Endothelial cell of umbilical vein (primary cell): Measurements from ENCODE around the gene SYNDIG1. TPM values are rescaled to one million over a fixed set of nuclear protein-coding genes. Genes with fewer than 3 reads are reported as not detected.

Source experiments
- BruUV-seq: library from RNA; stranded (reverse); fragments of 400-500 nt; replicated peaks from 2 replicates; lab custom pipeline; 2021; lab: Mats Ljungman, UMichigan
- CTCF ChIA-PET: fragments of 300-600, 350-600 bp; sonication (Branson Sonifier 250); formaldehyde crosslinking; loops from one replicate; lab custom pipeline; 2021; ENCODE audit warnings: antibody characterized with exemption, inconsistent platforms; lab: Charles Lee
- POLR2A ChIA-PET: fragments of 300-600, 350-600 bp; sonication (Branson Sonifier 250); formaldehyde crosslinking; loops from one replicate; lab custom pipeline; 2021; ENCODE audit warnings: antibody characterized with exemption, inconsistent platforms; lab: Charles Lee
- DNase-seq: peaks from one replicate; pipeline ENCODE4 v3.0.0-alpha.2; 2011; ENCODE audit warnings: low read depth, low spot score
- FAIRE-seq: peaks from 2 replicates; lab custom pipeline; 2011; peaks lifted over from hg19 to GRCh38; lab: Jason Lieb, UNC
- H2AFZ ChIP-seq: 2 replicates; pipeline ENCODE4 v1.6.0; 2012; ENCODE audit warnings: low read depth, low read length, control low read depth, inconsistent platforms
- H3K27ac ChIP-seq: 2 replicates; pipeline ENCODE4 v1.5.1; 2011; ENCODE audit warnings: low read depth, mild to moderate bottlenecking, control low read depth, low read length, moderate library complexity; ENCODE audit not compliant: insufficient read depth
- H3K27me3 ChIP-seq, 2 experiments: 2 replicates each; pipeline versions ENCODE4 v1.6.0 to v1.6.1; 2011; ENCODE audit warnings: low read length in 2 of 2, mixed read lengths in 1 of 2; ENCODE audit not compliant: control insufficient read depth in 2 of 2, insufficient read depth in 2 of 2
- H3K36me3 ChIP-seq, 2 experiments: 2 replicates in 1 of 2; 3 replicates in 1 of 2; pipeline ENCODE4 v1.5.1; 2011; ENCODE audit warnings: low read length in 2 of 2, mild to moderate bottlenecking in 1 of 2, moderate library complexity in 1 of 2; ENCODE audit not compliant: control insufficient read depth in 2 of 2, insufficient read depth in 2 of 2; ENCODE audit errors: extremely low read depth in 1 of 2
- H3K4me1 ChIP-seq: 3 replicates; pipeline ENCODE4 v1.5.1; 2011; ENCODE audit warnings: mild to moderate bottlenecking, low read length; ENCODE audit not compliant: control insufficient read depth, insufficient read depth; ENCODE audit errors: extremely low read depth
- H3K4me2 ChIP-seq: 2 replicates; pipeline ENCODE4 v1.6.1; 2011; ENCODE audit warnings: low read length, control low read depth, mixed read lengths; ENCODE audit not compliant: insufficient read depth
- H3K4me3 ChIP-seq, 3 experiments: fragments of 200-600 bp in 1 of 3; sonication (generic), shearing (Covaris generic) in 1 of 3; replicated peaks in 1 of 3; 2 replicates each; pipeline ENCODE4 v1.5.1; 2011 to 2016; ENCODE audit warnings: control low read depth in 3 of 3, low read length in 3 of 3, mild to moderate bottlenecking in 2 of 3, inconsistent platforms in 1 of 3, low read depth in 1 of 3, moderate library complexity in 1 of 3; ENCODE audit not compliant: insufficient read depth in 1 of 3
- H3K79me2 ChIP-seq: 2 replicates; pipeline ENCODE4 v1.6.0; 2012; ENCODE audit warnings: low read length, inconsistent platforms; ENCODE audit not compliant: control insufficient read depth, insufficient read depth
- H3K9ac ChIP-seq: replicated peaks from 2 replicates; pipeline ENCODE3; 2011; ENCODE audit warnings: low read length, control low read depth; ENCODE audit not compliant: insufficient read depth; ENCODE audit errors: extremely low read depth
- H3K9me1 ChIP-seq: replicated peaks from 3 replicates; pipeline ENCODE4 v1.6.0; 2011; ENCODE audit warnings: mild to moderate bottlenecking, low read length; ENCODE audit not compliant: control insufficient read depth, insufficient read depth; ENCODE audit errors: extremely low read depth
- H3K9me3 ChIP-seq: replicated peaks from 2 replicates; pipeline ENCODE4 v1.5.1; 2012; ENCODE audit warnings: low read length, inconsistent platforms; ENCODE audit not compliant: control insufficient read depth, insufficient read depth
- H4K20me1 ChIP-seq: replicated peaks from 2 replicates; pipeline ENCODE3; 2011; ENCODE audit warnings: mild to moderate bottlenecking, low read length; ENCODE audit not compliant: control insufficient read depth, insufficient read depth; ENCODE audit errors: extremely low read depth
- CTCF ChIP-seq, 2 donors: IDR thresholded peaks; 1 replicate in 1 of 2; 2 replicates in 1 of 2; pipeline ENCODE4 v1.5.1; 2011; ENCODE audit warnings: low read length in 2 of 2, mild to moderate bottlenecking in 2 of 2, moderate library complexity in 2 of 2, control low read depth in 1 of 2, inconsistent platforms in 1 of 2, low read depth in 1 of 2; ENCODE audit not compliant: insufficient read depth in 1 of 2; ENCODE audit errors: extremely low read depth in 1 of 2
- EZH2 ChIP-seq: IDR thresholded peaks from 2 replicates; pipeline ENCODE4 v1.6.1; 2012; ENCODE audit warnings: borderline replicate concordance, low read depth, mild to moderate bottlenecking, moderate library complexity, low read length, inconsistent platforms; ENCODE audit not compliant: severe bottlenecking
- FOS ChIP-seq: IDR thresholded peaks from 2 replicates; pipeline ENCODE4 v1.6.1; 2011; ENCODE audit warnings: mild to moderate bottlenecking, low read length, moderate library complexity, borderline replicate concordance; ENCODE audit not compliant: insufficient read depth
- GATA2 ChIP-seq: IDR thresholded peaks from 2 replicates; pipeline ENCODE4 v1.7.0; 2011; ENCODE audit warnings: low read depth, mild to moderate bottlenecking, moderate library complexity, mixed read lengths, low read length; ENCODE audit not compliant: insufficient read length, insufficient read depth
- JUN ChIP-seq: IDR thresholded peaks from 2 replicates; pipeline ENCODE4 v1.6.1; 2011; ENCODE audit warnings: borderline replicate concordance, low read depth; ENCODE audit not compliant: insufficient read length, insufficient read depth
- MYC ChIP-seq: IDR thresholded peaks from one replicate; pipeline ENCODE4 v1.6.1; 2011; ENCODE audit warnings: mild to moderate bottlenecking, low read depth, low read length
- POLR2A ChIP-seq: IDR thresholded peaks from 2 replicates; pipeline ENCODE4 v1.6.1; 2012; ENCODE audit warnings: low read depth, mild to moderate bottlenecking, control low read depth, low read length
- POLR2AphosphoS5 ChIP-seq: IDR thresholded peaks from 2 replicates; pipeline ENCODE4 v1.6.1; 2012; ENCODE audit warnings: low read depth, mild to moderate bottlenecking, control low read depth, low read length, moderate library complexity; ENCODE audit not compliant: insufficient read depth
- dilution Hi-C: fragments of 300-500 bp; cut with MboI; formaldehyde crosslinking; loops from one replicate; pipeline ENCODE4 v1.15.0; 2019; ENCODE audit warnings: low sequenced_read_pairs; ENCODE audit not compliant: extremely low pct_ligation_motif_present
- intact Hi-C: fragments of 100-400 bp; cut with micrococcal nuclease; formaldehyde crosslinking; loops from one replicate; pipeline ENCODE4 v1.10.0; 2022
- polyA plus RNA-seq, 4 experiments: library from polyadenylated mRNA; depleted of rRNA in 3 of 4; stranded (reverse) in 3 of 4; unstranded in 1 of 4; fragments of >200 nt; gene quantifications; 2 replicates each; pipeline versions ENCODE4 v1.2.1 to v1.2.3, GENCODE V29; 2011 to 2012; ENCODE audit warnings: missing spikeins in 1 of 4
- total RNA-seq: library from RNA; stranded (reverse); gene quantifications from 2 replicates; pipeline ENCODE4 v1.2.3, GENCODE V29; 2021
- TF ChIP-seq, protein P1 (sequence below): IDR thresholded peaks from 2 replicates; pipeline ENCODE4 v1.6.1; 2011; ENCODE audit not compliant: insufficient read depth, insufficient read length

SYNDIG1 gene
- total and polyA plus RNA-seq, 2 donors (not counting 3 experiments of a cell fraction or from before 2014, with no cell fraction given) = not detected

DNA sequence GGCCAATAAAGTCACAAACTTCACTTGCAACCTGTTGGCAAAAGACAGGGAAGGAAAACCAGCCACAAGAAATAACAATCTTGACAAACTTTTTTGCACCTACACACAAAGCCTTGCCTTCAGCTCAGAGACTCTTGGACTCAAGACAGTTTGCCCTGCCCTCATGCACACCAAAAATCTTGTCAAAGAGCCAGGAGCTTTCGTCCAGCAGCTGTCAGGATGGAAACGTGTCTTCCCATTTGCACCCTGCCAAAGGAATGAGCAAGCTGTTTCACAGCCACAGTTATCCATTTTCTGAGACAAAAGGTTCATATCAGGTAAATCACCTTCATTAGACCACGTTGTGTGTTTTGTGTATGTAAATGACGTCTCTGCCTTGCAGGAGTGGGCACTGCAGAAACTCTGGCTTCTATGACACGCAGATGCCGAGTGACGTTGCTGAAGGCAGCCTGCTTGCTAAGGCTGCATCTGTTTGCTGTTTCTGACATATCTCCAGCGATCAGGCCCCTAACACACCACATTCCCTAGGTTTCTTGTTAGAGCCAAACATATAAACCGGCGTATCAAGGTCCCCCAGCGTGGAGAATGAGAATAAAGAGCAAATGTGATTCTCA is 193.4 kb downstream of the SYNDIG1 start:
- Histone ChIP-seq H3K27me3 (no peaks in the 10 kb centered on the region), H2AFZ (no peak overlapping the region), H3K27ac (no peak overlapping the region), H3K4me1 (no peaks in the 10 kb centered on the region), H3K79me2 (no peaks in the 10 kb centered on the region), H3K9me1 (no peaks in the 10 kb centered on the region), H3K9me3 (peaks cover 8% of the 10 kb centered on the region), H3K4me3 (no peak overlapping the region), H3K4me2 (no peak overlapping the region), H3K36me3 (no peaks in the 10 kb centered on the region), H3K9ac (no peak overlapping the region), H4K20me1 (no peaks in the 10 kb centered on the region)
- CTCF ChIA-PET = no interaction called here
- intact Hi-C loops = no loop called here
- no TSS peak for BruUV-seq
- TF ChIP-seq EZH2 (no peak), POLR2A (no peak), FOS (no peak)
- dilution Hi-C loops = no loop called here
- POLR2A ChIA-PET = no interaction called here
- FAIRE-seq = no peak
- DNase-seq = no peak

DNA sequence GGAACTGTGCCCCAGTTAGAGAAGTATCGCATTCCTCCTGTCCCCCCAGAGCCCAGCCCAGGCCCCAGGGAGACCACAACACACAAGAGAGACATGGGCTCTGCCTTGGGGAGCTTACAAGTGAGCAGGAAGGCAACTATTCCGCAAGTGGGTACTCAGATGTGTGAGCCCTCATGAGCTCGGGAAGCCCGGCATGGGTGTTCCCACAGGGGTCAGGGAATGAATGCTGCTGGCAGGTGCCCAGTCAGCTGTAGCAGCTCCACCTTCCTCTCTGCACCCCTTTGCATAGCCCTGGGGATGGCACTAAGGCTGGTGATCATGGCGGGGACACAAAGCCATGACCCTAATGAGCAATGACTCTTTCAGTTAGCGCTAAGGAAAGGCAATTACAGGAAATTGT is 194.1 kb downstream of the SYNDIG1 start:
- DNase-seq = no peak
- no peak overlapping the region for H3K4me3 ChIP-seq
- no peaks in the 10 kb centered on the region for H3K79me2 ChIP-seq
- intact Hi-C loops = no loop called here
- dilution Hi-C loops = no loop called here
- TF ChIP-seq EZH2 (no peak), CTCF (IDR thresholded peaks at IDR 0.05; ENCODE audit: extremely low read depth in 1 of 2, insufficient read depth in 1 of 2, low read depth in 1 of 2, low read length in 2 of 2) (no peak), FOS (no peak), POLR2A (no peak), JUN (no peak), POLR2AphosphoS5 (no peak), GATA2 (no peak), MYC (no peak)
- TF ChIP-seq, protein P1, sequence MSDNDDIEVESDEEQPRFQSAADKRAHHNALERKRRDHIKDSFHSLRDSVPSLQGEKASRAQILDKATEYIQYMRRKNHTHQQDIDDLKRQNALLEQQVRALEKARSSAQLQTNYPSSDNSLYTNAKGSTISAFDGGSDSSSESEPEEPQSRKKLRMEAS = no peak
- no peaks in the 10 kb centered on the region for H3K36me3 ChIP-seq
- no peak overlapping the region for H3K27ac ChIP-seq
- H3K4me2 ChIP-seq = no peak overlapping the region
- no peak for FAIRE-seq
- H3K4me1 ChIP-seq = no peaks in the 10 kb centered on the region
- H3K9me3 ChIP-seq = peaks cover 8% of the 10 kb centered on the region
- no peaks in the 10 kb centered on the region for H3K9me1 ChIP-seq
- ChIA-PET CTCF (no interaction called here), POLR2A (no interaction called here)
- no peaks in the 10 kb centered on the region for H3K27me3 ChIP-seq
- no peak overlapping the region for H2AFZ ChIP-seq
- H4K20me1 ChIP-seq = no peaks in the 10 kb centered on the region
- no TSS peak for BruUV-seq
- no peak overlapping the region for H3K9ac ChIP-seq
